GM19238 (cell line): ENCODE data around the gene ADARB1.

Experiments
- DNase-seq: peaks from one replicate; pipeline ENCODE4 v3.0.0; 2011; ENCODE audit warnings: low spot score; ENCODE audit not compliant: insufficient read length

Gene ADARB1

GRCh38 chr21:45074818-45075595 is 627 bp downstream of the ADARB1 start:
- no peak for DNase-seq

GRCh38 chr21:45075596-45076244 is 1.3 kb downstream of the ADARB1 start:
- no peak for DNase-seq

GRCh38 chr21:45076245-45076711 is 1.9 kb downstream of the ADARB1 start:
- no peak for DNase-seq

GRCh38 chr21:45078371-45078770 is 4.0 kb downstream of the ADARB1 start:
- no peak for DNase-seq

DNA sequence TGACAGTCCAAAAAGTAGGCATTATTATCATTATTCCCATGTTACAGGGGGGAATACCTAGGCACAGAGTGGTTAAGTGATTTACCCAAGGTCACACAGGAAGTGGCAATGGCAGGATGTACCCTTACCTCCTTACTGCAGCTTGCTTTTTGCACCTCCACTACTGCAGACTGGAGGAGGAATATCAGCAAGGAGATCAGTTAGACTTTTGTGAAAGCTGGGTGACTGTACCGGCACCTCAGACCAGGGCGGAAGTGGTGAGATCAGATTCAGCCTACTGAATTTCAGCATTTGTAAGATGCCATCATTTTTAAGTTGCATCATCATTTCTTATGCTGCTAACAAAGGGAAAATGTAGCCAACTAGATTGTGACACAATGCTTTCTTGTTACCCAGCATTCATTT is 4.5 kb downstream of the ADARB1 start:
- no peak for DNase-seq

DNA sequence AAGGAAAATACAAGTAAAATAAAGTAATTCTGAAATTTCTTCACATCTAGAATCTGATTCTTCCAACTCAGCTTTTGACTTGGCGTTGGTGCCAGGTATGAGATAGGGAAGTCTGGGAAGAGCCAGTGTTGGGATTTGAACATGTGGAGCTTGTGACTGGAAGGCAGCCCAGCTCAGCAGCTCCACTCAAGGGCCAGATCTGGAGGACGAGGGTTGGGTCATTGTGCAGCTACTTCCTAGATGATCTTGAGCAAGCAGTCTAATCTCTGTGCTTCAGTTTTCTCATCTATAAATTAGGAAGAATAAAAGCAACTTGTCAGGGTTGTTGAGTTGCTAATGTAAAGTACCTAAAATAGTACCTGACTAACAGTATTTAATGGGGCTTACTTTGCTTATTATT is 5.0 kb downstream of the ADARB1 start:
- no peak for DNase-seq

- DNase-seq: no peak
Observed at GRCh38 chr21:45080232-45080631, 5.9 kb downstream of the ADARB1 start.

- no peak for DNase-seq
Observed at GRCh38 chr21:45080639-45081414, 6.4 kb downstream of the ADARB1 start.

DNA sequence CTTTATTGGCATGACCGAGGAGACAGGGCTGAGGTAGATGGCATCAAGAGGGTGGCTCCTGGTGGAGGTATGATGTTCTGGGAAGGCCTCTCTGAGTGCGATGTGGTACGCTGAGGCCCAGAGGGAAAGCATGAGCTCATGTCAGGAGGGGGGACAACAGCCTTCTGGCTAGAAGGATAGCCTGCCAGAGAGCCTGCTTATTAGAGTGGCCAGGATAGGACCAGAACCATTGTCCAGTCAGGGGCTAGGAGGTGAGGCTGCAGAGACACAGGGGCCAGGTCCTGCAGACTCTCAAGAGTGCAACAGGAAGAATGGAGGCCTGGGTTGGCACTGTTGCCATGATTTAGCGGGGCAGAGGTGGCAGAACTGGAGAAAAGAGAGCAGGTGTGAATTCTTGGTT is 7.3 kb downstream of the ADARB1 start:
- no peak for DNase-seq

DNA sequence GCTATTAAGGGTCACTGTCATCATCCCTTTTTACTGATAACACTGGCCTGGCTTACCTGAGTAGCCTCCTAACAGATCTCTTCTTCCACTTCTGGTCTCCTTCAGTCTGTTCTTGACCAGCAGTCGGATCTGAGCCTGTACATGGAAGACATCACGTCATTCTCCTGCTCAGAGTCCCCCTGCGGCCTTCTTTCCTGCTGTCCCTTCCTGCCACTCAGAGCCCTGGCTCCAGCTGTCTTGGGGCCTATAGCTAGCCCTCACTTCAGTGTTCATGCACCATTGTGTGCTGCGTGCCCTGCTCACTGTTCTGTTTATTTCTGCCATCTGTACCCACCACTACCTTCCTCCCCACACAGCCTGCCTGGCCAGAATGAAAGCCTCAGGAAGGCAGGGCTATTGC is 8.4 kb downstream of the ADARB1 start:
- no peak for DNase-seq

- no peak for DNase-seq
Observed at GRCh38 chr21:45084121-45084520, 9.7 kb downstream of the ADARB1 start.

GRCh38 chr21:45084881-45085536 is 10.6 kb downstream of the ADARB1 start:
- DNase-seq: no peak

GRCh38 chr21:45085700-45086099 is 11.3 kb downstream of the ADARB1 start:
- DNase-seq: no peak

DNA sequence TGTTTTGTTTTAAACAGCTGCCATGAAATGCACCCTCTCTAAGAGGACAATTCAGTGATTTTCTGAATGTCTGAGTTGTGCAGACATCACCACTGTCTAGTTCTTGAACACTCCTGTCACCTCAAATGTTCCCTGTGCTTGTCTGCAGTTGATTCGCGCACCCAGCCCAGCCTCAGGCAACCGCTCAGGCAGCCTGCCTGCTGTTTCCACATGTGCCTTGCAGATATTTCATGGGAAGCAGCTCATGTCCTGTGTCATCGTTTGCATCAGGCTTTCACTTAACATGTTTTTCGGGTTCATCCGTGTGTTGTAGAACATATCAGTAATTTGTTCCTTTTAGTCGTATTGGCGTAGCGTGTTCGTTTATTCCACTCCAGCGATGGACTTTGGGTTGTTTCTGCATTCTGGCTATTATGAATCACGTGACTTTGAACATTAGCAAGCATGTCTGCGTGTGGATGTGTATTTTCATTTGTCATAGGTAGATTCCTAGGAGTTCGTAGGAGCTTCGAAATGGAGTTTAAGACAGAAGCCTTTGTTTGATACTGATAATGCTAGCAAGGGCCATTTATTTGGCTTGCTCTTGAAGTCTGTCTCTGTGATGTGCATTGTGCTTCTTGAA is 12.1 kb downstream of the ADARB1 start:
- no peak for DNase-seq

DNA sequence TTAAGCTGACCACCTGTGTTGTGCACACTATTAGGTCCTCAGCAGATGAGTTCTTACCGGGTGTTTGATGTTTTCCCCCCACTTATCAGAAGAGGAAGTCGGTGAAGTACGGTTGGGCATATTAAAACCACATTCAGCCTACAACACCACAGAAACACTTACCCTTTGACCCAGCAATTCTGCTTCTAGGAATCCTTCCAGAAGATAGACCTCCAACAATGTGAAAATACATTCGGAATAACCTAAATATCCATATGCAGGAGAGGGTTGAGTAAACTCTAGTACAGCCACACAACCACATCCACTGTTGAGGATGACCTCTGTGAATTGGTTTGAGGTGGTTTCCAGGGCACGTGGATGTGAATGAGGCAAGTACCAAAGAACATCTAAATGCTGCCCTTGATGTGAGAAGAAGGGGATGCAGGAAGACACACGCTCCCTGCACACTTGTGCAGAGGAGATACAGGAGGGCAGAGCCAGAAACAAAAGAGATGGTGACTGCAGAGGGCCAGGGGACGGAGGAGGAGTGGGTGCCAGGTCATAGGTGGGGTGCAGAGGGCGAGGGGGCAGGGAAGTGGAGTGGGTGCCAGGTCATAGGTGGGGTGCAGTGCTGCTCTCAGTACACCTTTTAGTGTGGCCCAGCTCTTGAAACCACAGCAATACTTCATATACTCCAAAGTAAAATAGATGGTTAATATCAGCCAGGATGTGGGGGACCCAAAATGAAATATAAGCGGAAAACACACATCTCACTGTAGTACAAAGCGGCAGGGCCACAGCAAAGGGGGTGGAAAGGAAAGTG is 12.8 kb downstream of the ADARB1 start:
- no peak for DNase-seq

- DNase-seq: no peak
Observed at GRCh38 chr21:45088116-45088515, 13.7 kb downstream of the ADARB1 start.

GRCh38 chr21:45088729-45089128 is 14.3 kb downstream of the ADARB1 start:
- no peak for DNase-seq

GRCh38 chr21:45089964-45090363 is 15.6 kb downstream of the ADARB1 start:
- no peak for DNase-seq

DNA sequence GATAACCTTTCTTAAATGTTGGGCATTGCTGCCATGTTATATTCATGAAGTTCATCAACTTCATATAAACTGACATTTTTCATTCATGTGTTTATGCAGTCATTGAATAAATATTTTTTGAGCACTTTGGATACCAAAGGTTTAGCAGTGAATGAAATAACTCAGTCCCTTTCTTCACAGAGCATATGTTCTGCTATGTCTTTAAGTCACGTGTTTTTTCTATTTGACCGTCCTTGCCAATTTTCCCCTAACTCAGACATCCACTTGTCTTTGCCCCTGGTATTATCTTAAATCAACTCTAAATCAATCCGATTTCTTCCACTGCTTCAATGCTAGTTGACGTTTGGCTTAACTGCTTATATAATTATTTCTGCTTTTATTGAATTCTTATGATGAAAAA is 16.6 kb downstream of the ADARB1 start:
- DNase-seq: no peak

- no peak for DNase-seq
Observed at GRCh38 chr21:45091550-45092322, 17.4 kb downstream of the ADARB1 start.
